ENCODE results near the gene ART5.
A peak's percentile ranks its signal among the peaks of the same experiment; 100 is the strongest.

The ART5 gene

GRCh38 chr11:3623121-3623520 lies 18.7 kb downstream of the ART5 start:
- H3K36me3 ChIP-seq (ENCODE audit: control insufficient read depth, insufficient read depth, low read length): no peaks in the 10 kb centered on the region
- H3K4me3 ChIP-seq (ENCODE audit: insufficient read depth, low read depth, low read length, poor library complexity, severe bottlenecking): no peak overlapping the region
- H3K27ac ChIP-seq (ENCODE audit: insufficient read depth, low read length, poor library complexity, severe bottlenecking): no peak overlapping the region
- no peak for DNase-seq
- H3K9me3 ChIP-seq (ENCODE audit: control insufficient read depth, low read length): no peaks in the 10 kb centered on the region
- no peaks in the 10 kb centered on the region for H3K4me1 ChIP-seq (ENCODE audit: control insufficient read depth, insufficient read depth, low read length, poor library complexity, severe bottlenecking)
- H3K27me3 ChIP-seq (replicated peaks; ENCODE audit: control insufficient read depth, insufficient read depth, low read length, poor library complexity, severe bottlenecking): no peaks in the 10 kb centered on the region

GRCh38 chr11:3622521-3622920 lies 19.3 kb downstream of the ART5 start:
- Histone ChIP-seq H3K4me1 (ENCODE audit: control insufficient read depth, insufficient read depth, low read length, poor library complexity, severe bottlenecking) (no peaks in the 10 kb centered on the region), H3K36me3 (ENCODE audit: control insufficient read depth, insufficient read depth, low read length) (no peaks in the 10 kb centered on the region), H3K4me3 (ENCODE audit: insufficient read depth, low read depth, low read length, poor library complexity, severe bottlenecking) (no peak overlapping the region)

GRCh38 chr11:3617990-3618389 lies 23.8 kb downstream of the ART5 start:
- Histone ChIP-seq H3K4me3 (ENCODE audit: insufficient read depth, low read depth, low read length, poor library complexity, severe bottlenecking) (no peak overlapping the region), H3K27me3 (replicated peaks; ENCODE audit: control insufficient read depth, insufficient read depth, low read length, poor library complexity, severe bottlenecking) (no peaks in the 10 kb centered on the region)
- no peak for DNase-seq

More at GRCh38 chr11:3622521-3622920, 19.3 kb downstream of the ART5 start:
- DNase-seq: no peak
- Histone ChIP-seq H3K27ac (ENCODE audit: insufficient read depth, low read length, poor library complexity, severe bottlenecking) (no peak overlapping the region), H3K9me3 (ENCODE audit: control insufficient read depth, low read length) (no peaks in the 10 kb centered on the region), H3K27me3 (replicated peaks; ENCODE audit: control insufficient read depth, insufficient read depth, low read length, poor library complexity, severe bottlenecking) (no peaks in the 10 kb centered on the region)

GRCh38 chr11:3616721-3617460 lies 24.9 kb downstream of the ART5 start:
- Histone ChIP-seq H3K4me3 (ENCODE audit: insufficient read depth, low read depth, low read length, poor library complexity, severe bottlenecking) (no peak overlapping the region), H3K27me3 (replicated peaks; ENCODE audit: control insufficient read depth, insufficient read depth, low read length, poor library complexity, severe bottlenecking) (no peaks in the 10 kb centered on the region), H3K36me3 (ENCODE audit: control insufficient read depth, insufficient read depth, low read length) (no peaks in the 10 kb centered on the region), H3K9me3 (ENCODE audit: control insufficient read depth, low read length) (no peaks in the 10 kb centered on the region), H3K27ac (ENCODE audit: insufficient read depth, low read length, poor library complexity, severe bottlenecking) (no peak overlapping the region), H3K4me1 (ENCODE audit: control insufficient read depth, insufficient read depth, low read length, poor library complexity, severe bottlenecking) (no peaks in the 10 kb centered on the region)
- DNase-seq: no peak

More at GRCh38 chr11:3617990-3618389, 23.8 kb downstream of the ART5 start:
- H3K4me1 ChIP-seq (ENCODE audit: control insufficient read depth, insufficient read depth, low read length, poor library complexity, severe bottlenecking): no peaks in the 10 kb centered on the region
- H3K36me3 ChIP-seq (ENCODE audit: control insufficient read depth, insufficient read depth, low read length): no peaks in the 10 kb centered on the region
- H3K9me3 ChIP-seq (ENCODE audit: control insufficient read depth, low read length): no peaks in the 10 kb centered on the region
- no peak overlapping the region for H3K27ac ChIP-seq (ENCODE audit: insufficient read depth, low read length, poor library complexity, severe bottlenecking)

GRCh38 chr11:3615998-3616397 lies 25.8 kb downstream of the ART5 start:
- Histone ChIP-seq H3K27ac (ENCODE audit: insufficient read depth, low read length, poor library complexity, severe bottlenecking) (no peak overlapping the region), H3K4me3 (ENCODE audit: insufficient read depth, low read depth, low read length, poor library complexity, severe bottlenecking) (no peak overlapping the region)

GRCh38 chr11:3614742-3615171 lies 27.0 kb downstream of the ART5 start:
- Histone ChIP-seq H3K9me3 (ENCODE audit: control insufficient read depth, low read length) (no peaks in the 10 kb centered on the region), H3K4me3 (ENCODE audit: insufficient read depth, low read depth, low read length, poor library complexity, severe bottlenecking) (no peak overlapping the region), H3K4me1 (ENCODE audit: control insufficient read depth, insufficient read depth, low read length, poor library complexity, severe bottlenecking) (no peaks in the 10 kb centered on the region), H3K36me3 (ENCODE audit: control insufficient read depth, insufficient read depth, low read length) (no peaks in the 10 kb centered on the region), H3K27me3 (replicated peaks; ENCODE audit: control insufficient read depth, insufficient read depth, low read length, poor library complexity, severe bottlenecking) (no peaks in the 10 kb centered on the region), H3K27ac (ENCODE audit: insufficient read depth, low read length, poor library complexity, severe bottlenecking) (no peak overlapping the region)
- DNase-seq: peak in 2 of 3 donors; percentile 4 to 9

More at GRCh38 chr11:3615998-3616397, 25.8 kb downstream of the ART5 start:
- no peaks in the 10 kb centered on the region for H3K36me3 ChIP-seq (ENCODE audit: control insufficient read depth, insufficient read depth, low read length)
- DNase-seq: no peak
- no peaks in the 10 kb centered on the region for H3K9me3 ChIP-seq (ENCODE audit: control insufficient read depth, low read length)
- H3K27me3 ChIP-seq (replicated peaks; ENCODE audit: control insufficient read depth, insufficient read depth, low read length, poor library complexity, severe bottlenecking): no peaks in the 10 kb centered on the region
- H3K4me1 ChIP-seq (ENCODE audit: control insufficient read depth, insufficient read depth, low read length, poor library complexity, severe bottlenecking): no peaks in the 10 kb centered on the region

- no peaks in the 10 kb centered on the region for H3K27me3 ChIP-seq (replicated peaks; ENCODE audit: control insufficient read depth, insufficient read depth, low read length, poor library complexity, severe bottlenecking)
- DNase-seq: no peak
- H3K36me3 ChIP-seq (ENCODE audit: control insufficient read depth, insufficient read depth, low read length): no peaks in the 10 kb centered on the region
- H3K4me1 ChIP-seq (ENCODE audit: control insufficient read depth, insufficient read depth, low read length, poor library complexity, severe bottlenecking): no peaks in the 10 kb centered on the region
- H3K27ac ChIP-seq (ENCODE audit: insufficient read depth, low read length, poor library complexity, severe bottlenecking): no peak overlapping the region
- H3K9me3 ChIP-seq (ENCODE audit: control insufficient read depth, low read length): no peaks in the 10 kb centered on the region
- no peak overlapping the region for H3K4me3 ChIP-seq (ENCODE audit: insufficient read depth, low read depth, low read length, poor library complexity, severe bottlenecking)
These were observed 27.6 kb downstream of the ART5 start for GRCh38 chr11:3613998-3614741.

- Histone ChIP-seq H3K4me3 (ENCODE audit: insufficient read depth, low read depth, low read length, poor library complexity, severe bottlenecking) (no peak overlapping the region), H3K4me1 (ENCODE audit: control insufficient read depth, insufficient read depth, low read length, poor library complexity, severe bottlenecking) (no peaks in the 10 kb centered on the region), H3K27ac (ENCODE audit: insufficient read depth, low read length, poor library complexity, severe bottlenecking) (no peak overlapping the region), H3K36me3 (ENCODE audit: control insufficient read depth, insufficient read depth, low read length) (no peaks in the 10 kb centered on the region), H3K27me3 (replicated peaks; ENCODE audit: control insufficient read depth, insufficient read depth, low read length, poor library complexity, severe bottlenecking) (no peaks in the 10 kb centered on the region), H3K9me3 (ENCODE audit: control insufficient read depth, low read length) (no peaks in the 10 kb centered on the region)
- DNase-seq: no peak
These were observed 29.7 kb downstream of the ART5 start for GRCh38 chr11:3611976-3612678.

GRCh38 chr11:3610846-3611245 lies 30.9 kb downstream of the ART5 start:
- Histone ChIP-seq H3K4me3 (ENCODE audit: insufficient read depth, low read depth, low read length, poor library complexity, severe bottlenecking) (no peak overlapping the region), H3K27me3 (replicated peaks; ENCODE audit: control insufficient read depth, insufficient read depth, low read length, poor library complexity, severe bottlenecking) (no peaks in the 10 kb centered on the region), H3K36me3 (ENCODE audit: control insufficient read depth, insufficient read depth, low read length) (no peaks in the 10 kb centered on the region), H3K4me1 (ENCODE audit: control insufficient read depth, insufficient read depth, low read length, poor library complexity, severe bottlenecking) (no peaks in the 10 kb centered on the region), H3K27ac (ENCODE audit: insufficient read depth, low read length, poor library complexity, severe bottlenecking) (no peak overlapping the region), H3K9me3 (ENCODE audit: control insufficient read depth, low read length) (no peaks in the 10 kb centered on the region)
- DNase-seq: no peak

Measured in effector memory CD4-positive, alpha-beta T cell (primary cell).